T-helper 17 cell (primary cell): ENCODE data around the gene NT5DC1. TPM values are rescaled to one million over a fixed set of nuclear protein-coding genes. Genes with fewer than 3 reads are reported as not detected.
"Not testable (repeated sequence)": the region's sequence is repeated elsewhere in the genome, so short reads cannot be mapped to it uniquely, and the experiment has no call there.

Experiments
- ATAC-seq: fragments of 150-1000 bp; cut with Tn5 transposase; 2 replicates; pipeline ENCODE4 v1.10.0; 2021; ENCODE audit warnings: mild to moderate bottlenecking, moderate library complexity
- DNase-seq, 3 donors: peaks; one replicate each; pipeline versions ENCODE4 v3.0.0 to v3.0.0-alpha.2; 2020 to 2021
- H3K9me3 ChIP-seq: one replicate; pipeline ENCODE4 v1.7.0; 2013; ENCODE audit warnings: low read length, mild to moderate bottlenecking; ENCODE audit not compliant: control insufficient read depth, poor library complexity, severe bottlenecking
- H3K27ac Mint-ChIP-seq: one replicate; pipeline ENCODE4 v1.8.0; 2022; ENCODE audit warnings: mild to moderate bottlenecking, moderate library complexity, mixed read lengths
- H3K27me3 Mint-ChIP-seq: one replicate; pipeline ENCODE4 v1.8.0; 2022; ENCODE audit warnings: mixed read lengths
- H3K36me3 Mint-ChIP-seq: one replicate; pipeline ENCODE4 v1.8.0; 2022; ENCODE audit warnings: low read depth, mixed read lengths
- H3K4me1 Mint-ChIP-seq: one replicate; pipeline ENCODE4 v1.8.0; 2022; ENCODE audit warnings: mild to moderate bottlenecking, mixed read lengths
- H3K4me3 Mint-ChIP-seq: one replicate; pipeline ENCODE4 v1.8.0; 2022; ENCODE audit warnings: mild to moderate bottlenecking, moderate library complexity, mixed read lengths
- total RNA-seq, 4 donors: library from RNA in 2 of 4; stranded (reverse) in 2 of 4; gene quantifications; one replicate each; pipeline ENCODE4 v1.2.3 and lab custom pipeline; 2022 to 2026

The NT5DC1 gene
- total RNA-seq, 2 donors from 2014 or later, result 33.1 to 34.5 TPM

DNA sequence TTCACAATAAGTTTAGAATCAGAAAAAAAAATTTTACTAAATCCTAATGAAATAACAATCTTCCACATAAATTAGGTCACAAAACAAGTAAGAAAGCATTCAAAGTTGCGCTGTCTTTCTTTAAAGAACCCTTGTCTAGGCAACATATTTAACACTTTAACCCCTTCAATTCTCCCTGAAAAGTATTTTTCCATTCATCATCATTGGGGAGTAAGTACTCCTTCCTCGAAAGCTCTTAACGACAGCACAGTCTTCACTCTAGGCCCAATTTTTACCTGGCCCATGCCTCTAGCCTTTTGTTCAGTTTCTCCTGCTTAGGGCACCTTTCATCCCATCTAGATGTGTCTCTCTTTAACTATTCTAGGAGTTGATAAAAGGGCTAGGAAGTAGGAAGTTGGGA, 176.5 kb downstream of the NT5DC1 start:
- no peaks in the 10 kb centered on the region for H3K9me3 ChIP-seq
- DNase-seq, result no peak
- peaks cover 47% of the 10 kb centered on the region for H3K4me1 Mint-ChIP-seq
- no peaks in the 10 kb centered on the region for H3K27me3 Mint-ChIP-seq
- H3K4me3 Mint-ChIP-seq, result peak overlapping the region; percentile 99
- H3K27ac Mint-ChIP-seq, result peak overlapping the region; percentile 98
- H3K36me3 Mint-ChIP-seq, result peaks cover 17% of the 10 kb centered on the region
- no peak for ATAC-seq

DNA sequence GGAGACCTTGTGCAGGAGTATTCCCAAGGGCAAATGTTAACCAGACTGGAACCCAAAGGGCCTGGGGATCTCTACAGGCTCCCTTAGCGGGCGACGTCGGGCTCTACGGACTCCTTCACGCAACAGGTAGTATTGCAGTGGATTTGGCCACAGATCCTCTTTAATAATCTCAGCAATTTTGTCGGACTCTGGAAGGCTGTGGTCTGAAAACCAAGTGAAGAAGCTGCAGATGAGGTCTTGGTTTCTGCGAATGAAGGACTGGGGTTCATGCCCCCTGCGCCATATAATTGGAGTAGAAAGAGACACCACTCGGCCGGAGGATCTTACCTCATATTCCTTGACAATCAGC, 177.8 kb downstream of the NT5DC1 start:
- DNase-seq (peak in 1 of 3 donors; percentile 5), ATAC-seq (no peak)
- peaks cover 47% of the 10 kb centered on the region for H3K4me1 Mint-ChIP-seq
- peaks cover 17% of the 10 kb centered on the region for H3K36me3 Mint-ChIP-seq
- H3K27ac Mint-ChIP-seq, result peak overlapping the region; percentile 98
- no peaks in the 10 kb centered on the region for H3K27me3 Mint-ChIP-seq
- H3K9me3 ChIP-seq, result no peaks in the 10 kb centered on the region
- H3K4me3 Mint-ChIP-seq, result peak overlapping the region; percentile 99

DNA sequence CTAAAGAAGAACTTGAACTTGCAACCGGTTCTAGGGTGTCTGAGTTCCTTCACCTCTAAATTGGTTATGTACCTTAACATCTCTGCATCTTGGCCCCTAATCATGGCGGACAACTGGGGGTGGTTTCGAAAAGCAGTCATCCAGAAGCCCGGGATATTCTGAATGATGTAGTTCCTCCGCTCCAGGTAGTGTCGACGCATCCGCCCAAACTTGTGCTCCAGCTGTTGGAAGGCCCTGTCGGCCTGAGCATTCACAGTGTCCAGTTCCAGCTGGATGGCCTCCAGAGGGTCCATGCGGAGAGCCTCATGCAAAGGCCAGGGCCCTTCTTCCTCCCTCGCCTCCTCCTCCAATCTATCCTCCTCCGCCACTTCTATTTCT, 178.2 kb downstream of the NT5DC1 start:
- Mint-ChIP-seq H3K4me1 (peaks cover 47% of the 10 kb centered on the region), H3K36me3 (peaks cover 17% of the 10 kb centered on the region), H3K27me3 (no peaks in the 10 kb centered on the region), H3K27ac (peak overlapping the region; percentile 98), H3K4me3 (peak overlapping the region; percentile 99)
- H3K9me3 ChIP-seq, result no peaks in the 10 kb centered on the region
- DNase-seq (peak in 1 of 3 donors; percentile 11), ATAC-seq (no peak)

GRCh38 chr6:116279232-116280160, 178.8 kb downstream of the NT5DC1 start, which contains the start of gene TSPYL1:
Gene TSPYL1 (minus strand): TSS chr6:116279930. CDS start chr6:116279830, 100 bp downstream.
- H3K36me3 Mint-ChIP-seq, result peaks cover 17% of the 10 kb centered on the region
- peak; percentile 81 to 89 (median 89) for DNase-seq
- H3K4me1 Mint-ChIP-seq, result peaks cover 42% of the 10 kb centered on the region
- H3K27ac Mint-ChIP-seq, result peak within 1 kb of the TSS; percentile 98
- peak within 1 kb of the TSS; percentile 99 for H3K4me3 Mint-ChIP-seq
- H3K27me3 Mint-ChIP-seq, result no peaks in the 10 kb centered on the region
- H3K9me3 ChIP-seq, result no peaks in the 10 kb centered on the region
- peak; percentile 88 for ATAC-seq

DNA sequence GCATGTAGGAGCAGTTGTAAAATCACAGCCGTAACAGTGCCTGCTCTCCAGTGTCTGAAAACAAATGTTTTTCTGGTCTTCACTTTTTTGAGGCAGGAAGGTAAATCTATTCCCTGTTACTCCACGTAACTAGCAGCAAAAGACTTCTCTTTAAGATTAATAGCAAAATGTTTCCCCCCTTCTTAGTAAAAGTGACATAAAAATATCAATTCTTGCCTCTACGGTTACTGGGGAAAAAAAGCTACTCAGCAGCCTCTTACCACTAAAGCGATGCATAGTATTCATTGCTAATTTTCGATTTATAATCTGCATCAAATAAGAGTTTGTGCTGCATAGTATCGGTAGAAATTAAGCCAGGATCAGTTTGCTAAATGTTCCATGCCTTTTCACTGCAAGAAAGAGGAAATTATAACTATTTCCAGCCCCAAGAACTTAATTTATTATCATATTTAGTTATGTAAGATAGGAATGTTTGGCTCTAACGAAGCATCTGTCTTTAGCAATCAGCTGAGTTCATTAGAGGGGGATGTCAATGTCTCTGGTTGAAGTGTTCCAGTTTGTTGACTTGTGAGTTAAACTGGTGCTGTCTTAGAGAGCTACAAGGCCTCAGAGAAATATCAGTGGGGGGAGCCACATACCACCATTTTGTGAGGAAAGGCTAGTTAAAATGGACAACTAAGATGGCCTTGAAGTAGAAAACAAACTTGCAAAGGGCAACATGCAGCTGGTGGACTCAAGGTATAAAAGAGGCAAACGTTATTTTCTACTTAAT, 179.7 kb downstream of the NT5DC1 start:
- H3K9me3 ChIP-seq, result no peaks in the 10 kb centered on the region
- DNase-seq (no peak), ATAC-seq (no peak)
- Mint-ChIP-seq H3K27ac (peak overlapping the region; percentile 98), H3K36me3 (peaks cover 17% of the 10 kb centered on the region), H3K4me1 (peaks cover 38% of the 10 kb centered on the region), H3K27me3 (no peaks in the 10 kb centered on the region), H3K4me3 (peak overlapping the region; percentile 99)

DNA sequence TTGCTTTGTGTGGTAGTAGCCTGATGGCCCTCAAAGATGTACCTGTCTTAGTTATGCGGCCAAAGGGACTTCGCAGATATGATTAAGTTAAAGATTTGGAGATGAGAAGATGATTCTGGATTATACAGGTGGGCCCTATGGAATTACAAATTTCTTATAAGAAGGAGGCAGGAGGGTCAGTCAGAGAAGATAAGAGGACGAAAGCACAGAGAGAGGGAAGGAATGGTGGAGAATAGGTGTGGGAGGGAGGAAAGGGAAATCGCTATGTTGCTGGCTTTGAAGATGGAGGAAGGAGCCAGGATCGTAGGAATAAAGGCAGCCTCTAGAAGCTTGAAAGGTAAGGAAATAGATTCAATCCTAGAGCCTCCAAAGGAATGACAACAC, 180.3 kb downstream of the NT5DC1 start:
- Mint-ChIP-seq H3K27me3 (no peaks in the 10 kb centered on the region), H3K27ac (peak overlapping the region; percentile 98), H3K4me1 (peaks cover 34% of the 10 kb centered on the region), H3K36me3 (peaks cover 15% of the 10 kb centered on the region), H3K4me3 (peak overlapping the region; percentile 99)
- H3K9me3 ChIP-seq, result no peaks in the 10 kb centered on the region
- no peak for ATAC-seq
- DNase-seq, result no peak

DNA sequence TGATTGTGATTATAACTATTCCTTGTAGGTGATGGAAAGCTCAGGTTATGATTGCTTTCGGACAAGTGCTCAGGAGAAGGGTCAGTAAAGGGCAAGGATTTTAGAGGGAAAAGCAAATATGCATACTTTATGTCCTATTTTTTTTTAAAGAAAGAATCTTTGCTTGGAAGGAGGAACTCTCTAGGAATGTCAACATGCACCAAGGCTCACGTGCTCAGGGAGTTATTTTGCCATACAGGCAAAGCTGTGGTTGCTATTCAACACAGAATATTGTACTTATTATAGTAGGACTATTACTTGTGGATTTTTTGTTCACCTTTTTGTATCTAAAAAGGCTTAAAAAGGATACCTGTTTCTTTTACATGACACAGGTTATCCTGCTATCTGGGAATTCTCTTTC, 182.0 kb downstream of the NT5DC1 start:
- H3K4me1 Mint-ChIP-seq, result peaks cover 25% of the 10 kb centered on the region
- no peaks in the 10 kb centered on the region for H3K27me3 Mint-ChIP-seq
- H3K9me3 ChIP-seq, result no peaks in the 10 kb centered on the region
- no peak overlapping the region for H3K4me3 Mint-ChIP-seq
- H3K27ac Mint-ChIP-seq, result peak overlapping the region; percentile 41
- peaks cover 7% of the 10 kb centered on the region for H3K36me3 Mint-ChIP-seq
- no peak for DNase-seq
- ATAC-seq, result no peak

- ATAC-seq, result no peak
- no peaks in the 10 kb centered on the region for H3K9me3 ChIP-seq
- no peak overlapping the region for H3K4me3 Mint-ChIP-seq
- H3K27ac Mint-ChIP-seq, result peak overlapping the region; percentile 41
- peaks cover 7% of the 10 kb centered on the region for H3K36me3 Mint-ChIP-seq
- peaks cover 21% of the 10 kb centered on the region for H3K4me1 Mint-ChIP-seq
- DNase-seq, result no peak
- H3K27me3 Mint-ChIP-seq, result no peaks in the 10 kb centered on the region
Measured at GRCh38 chr6:116283191-116283590, 182.5 kb downstream of the NT5DC1 start.

- H3K4me1 Mint-ChIP-seq, result peaks cover 13% of the 10 kb centered on the region
- H3K27ac Mint-ChIP-seq, H3K27me3 Mint-ChIP-seq, DNase-seq, H3K9me3 ChIP-seq, ATAC-seq, H3K36me3 Mint-ChIP-seq, H3K4me3 Mint-ChIP-seq: not testable (repeated sequence)
Measured at GRCh38 chr6:116284984-116285383, 184.3 kb downstream of the NT5DC1 start.

GRCh38 chr6:116286773-116287358, 186.2 kb downstream of the NT5DC1 start:
- H3K27me3 Mint-ChIP-seq, result no peaks in the 10 kb centered on the region
- DNase-seq, result no peak
- no peak for ATAC-seq
- H3K36me3 Mint-ChIP-seq, result no peaks in the 10 kb centered on the region
- H3K4me1 Mint-ChIP-seq, result peaks cover 4% of the 10 kb centered on the region
- H3K4me3 Mint-ChIP-seq, result no peak overlapping the region
- no peak overlapping the region for H3K27ac Mint-ChIP-seq
- no peaks in the 10 kb centered on the region for H3K9me3 ChIP-seq

DNA sequence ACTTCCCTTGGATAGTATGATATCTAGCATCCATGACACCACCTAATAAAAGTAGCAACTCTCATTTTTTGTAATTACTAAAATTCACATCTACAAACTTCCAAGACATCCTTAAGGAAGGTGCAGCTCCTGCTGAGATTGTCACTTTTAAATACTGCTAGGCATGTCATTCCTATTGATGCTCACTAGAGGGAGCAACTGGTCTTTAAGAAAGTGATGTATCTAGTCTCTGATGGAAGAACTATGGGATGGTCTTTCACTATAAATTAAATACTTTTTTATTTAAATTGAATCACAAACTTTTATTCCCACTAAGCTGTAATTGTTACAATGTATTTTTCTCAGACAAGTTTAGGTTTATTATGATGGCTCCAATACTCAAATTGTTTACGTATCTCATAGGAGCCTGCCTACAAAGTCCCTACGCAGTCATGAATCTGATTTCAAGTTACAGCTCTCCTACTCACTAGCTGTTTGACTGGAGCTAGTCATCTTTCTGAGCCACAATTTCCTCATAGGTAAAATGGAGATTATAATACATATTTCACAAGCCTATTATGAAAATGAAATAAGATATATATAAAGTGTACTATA, 187.1 kb downstream of the NT5DC1 start:
- no peak overlapping the region for H3K4me3 Mint-ChIP-seq
- no peaks in the 10 kb centered on the region for H3K9me3 ChIP-seq
- peak; percentile 83 for ATAC-seq
- no peaks in the 10 kb centered on the region for H3K27me3 Mint-ChIP-seq
- no peaks in the 10 kb centered on the region for H3K36me3 Mint-ChIP-seq
- no peaks in the 10 kb centered on the region for H3K4me1 Mint-ChIP-seq
- no peak overlapping the region for H3K27ac Mint-ChIP-seq
- DNase-seq, result no peak

GRCh38 chr6:116289876-116290275, 189.2 kb downstream of the NT5DC1 start:
- no peaks in the 10 kb centered on the region for H3K9me3 ChIP-seq
- Mint-ChIP-seq H3K27me3 (no peaks in the 10 kb centered on the region), H3K4me1 (peaks cover 1% of the 10 kb centered on the region), H3K27ac (no peak overlapping the region), H3K36me3 (peaks cover under 1% of the 10 kb centered on the region), H3K4me3 (no peak overlapping the region)
- no peak for ATAC-seq
- no peak for DNase-seq

DNA sequence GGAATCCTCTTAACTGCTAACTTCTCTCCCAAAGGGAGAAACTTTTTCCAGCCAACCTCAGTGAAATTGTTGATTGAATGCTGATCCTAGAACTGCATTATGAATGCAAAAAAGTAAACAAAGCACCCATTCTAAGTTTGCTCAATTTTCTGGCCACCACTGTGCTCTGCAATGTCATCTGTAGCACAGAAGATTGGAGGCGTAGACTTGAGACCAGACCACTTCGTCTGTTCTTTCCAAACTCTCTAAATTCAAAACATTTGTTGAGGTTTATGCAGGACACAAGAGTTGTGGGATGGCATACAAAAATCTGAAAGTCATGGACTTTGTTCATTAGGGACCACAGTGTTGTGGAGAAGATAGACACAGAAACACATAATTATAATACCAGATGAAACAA, 190.1 kb downstream of the NT5DC1 start:
- Mint-ChIP-seq H3K27ac (no peak overlapping the region), H3K4me1 (peaks cover 3% of the 10 kb centered on the region), H3K36me3 (peaks cover 2% of the 10 kb centered on the region), H3K4me3 (no peak overlapping the region), H3K27me3 (no peaks in the 10 kb centered on the region)
- DNase-seq (no peak), ATAC-seq (no peak)
- no peaks in the 10 kb centered on the region for H3K9me3 ChIP-seq
